Astrocyte (in vitro differentiated cells and primary cell): ENCODE results near the gene CNTNAP2. TPM values are rescaled to one million over a fixed set of nuclear protein-coding genes. Genes with fewer than 3 reads are reported as not detected.

Experiments used
- DNase-seq: peaks from one replicate; pipeline ENCODE4 v3.0.0-alpha.2; 2010; ENCODE audit warnings: low read depth
- FAIRE-seq: peaks from 2 replicates; lab custom pipeline; 2011; peaks lifted over from hg19 to GRCh38; lab: Jason Lieb, UNC
- H2AFZ ChIP-seq: 2 replicates; pipeline ENCODE4 v1.6.0; 2012; ENCODE audit warnings: low read depth, low read length, inconsistent platforms
- H3K27ac ChIP-seq: 2 replicates; pipeline ENCODE4 v1.5.1; 2011; ENCODE audit warnings: low read depth, low read length, inconsistent platforms
- H3K27me3 ChIP-seq: 2 replicates; pipeline ENCODE4 v1.6.0; 2011; ENCODE audit warnings: low read length, inconsistent platforms; ENCODE audit not compliant: insufficient read depth
- H3K36me3 ChIP-seq: 2 replicates; pipeline ENCODE4 v1.5.1; 2011; ENCODE audit warnings: low read length, inconsistent platforms; ENCODE audit not compliant: insufficient read depth
- H3K4me1 ChIP-seq: 2 replicates; pipeline ENCODE4 v1.5.1; 2011; ENCODE audit warnings: low read length, inconsistent platforms; ENCODE audit not compliant: insufficient read depth
- H3K4me2 ChIP-seq: 2 replicates; pipeline ENCODE4 v1.6.0; 2012; ENCODE audit warnings: low read length, inconsistent platforms
- H3K4me3 ChIP-seq: 2 replicates; pipeline ENCODE4 v1.5.1; 2011; ENCODE audit warnings: low read depth, mild to moderate bottlenecking, low read length, inconsistent platforms; ENCODE audit not compliant: insufficient read depth
- H3K79me2 ChIP-seq: 2 replicates; pipeline ENCODE4 v1.6.0; 2012; ENCODE audit warnings: mild to moderate bottlenecking, low read length, inconsistent platforms; ENCODE audit not compliant: insufficient read depth
- H3K9ac ChIP-seq: 2 replicates; pipeline ENCODE4 v1.6.0; 2012; ENCODE audit warnings: mild to moderate bottlenecking, low read length, inconsistent platforms
- H3K9me3 ChIP-seq: 2 replicates; pipeline ENCODE4 v1.5.1; 2012; ENCODE audit warnings: low read depth, mild to moderate bottlenecking, low read length, inconsistent platforms; ENCODE audit not compliant: insufficient read depth
- H4K20me1 ChIP-seq: 2 replicates; pipeline ENCODE4 v1.6.0; 2012; ENCODE audit warnings: low read length, inconsistent platforms; ENCODE audit not compliant: insufficient read depth
- H3K27ac Mint-ChIP-seq: one replicate; pipeline ENCODE4 v1.8.0; 2021; ENCODE audit warnings: mild to moderate bottlenecking, mixed read lengths; ENCODE audit not compliant: unreplicated experiment
- H3K27me3 Mint-ChIP-seq: one replicate; pipeline ENCODE4 v1.8.0; 2021; ENCODE audit warnings: low read depth, mixed read lengths; ENCODE audit not compliant: unreplicated experiment
- H3K36me3 Mint-ChIP-seq: one replicate; pipeline ENCODE4 v1.8.0; 2021; ENCODE audit warnings: low read depth, mixed read lengths; ENCODE audit not compliant: unreplicated experiment
- H3K4me1 Mint-ChIP-seq: one replicate; pipeline ENCODE4 v1.8.0; 2021; ENCODE audit warnings: low read depth, mixed read lengths; ENCODE audit not compliant: unreplicated experiment
- H3K4me3 Mint-ChIP-seq: one replicate; pipeline ENCODE4 v1.8.0; 2021; ENCODE audit warnings: mild to moderate bottlenecking, moderate library complexity, mixed read lengths; ENCODE audit not compliant: unreplicated experiment
- H3K9me3 Mint-ChIP-seq: one replicate; pipeline ENCODE4 v1.8.0; 2021; ENCODE audit warnings: mild to moderate bottlenecking, mixed read lengths; ENCODE audit not compliant: unreplicated experiment
- EZH2 ChIP-seq: IDR thresholded peaks from 2 replicates; pipeline ENCODE4 v1.6.1; 2012; ENCODE audit warnings: mild to moderate bottlenecking, low read length, inconsistent platforms; ENCODE audit not compliant: insufficient read depth
- total RNA-seq: library from RNA; stranded (reverse); gene quantifications from 2 replicates; pipeline ENCODE4 v1.2.1, GENCODE V29; 2021
- TF ChIP-seq, protein P1 (sequence below): IDR thresholded peaks from 2 replicates; pipeline ENCODE4 v1.5.1; 2011; ENCODE audit warnings: low read depth, mild to moderate bottlenecking, inconsistent platforms, low read length, moderate library complexity; ENCODE audit not compliant: insufficient read depth

The CNTNAP2 gene
- total RNA-seq, 1 donor from 2014 or later, result 20.0 TPM

GRCh38 chr7:148211740-148212151 lies 2095.1 kb downstream of the CNTNAP2 start:
- Histone ChIP-seq H3K9ac (no peak overlapping the region), H3K27ac (no peak overlapping the region), H2AFZ (no peak overlapping the region), H4K20me1 (no peaks in the 10 kb centered on the region), H3K27me3 (no peaks in the 10 kb centered on the region), H3K79me2 (no peaks in the 10 kb centered on the region), H3K4me1 (no peaks in the 10 kb centered on the region), H3K4me3 (no peak overlapping the region), H3K4me2 (no peak overlapping the region), H3K36me3 (no peaks in the 10 kb centered on the region), H3K9me3 (no peaks in the 10 kb centered on the region)
- Mint-ChIP-seq H3K9me3 (peaks cover under 1% of the 10 kb centered on the region), H3K27ac (no peak overlapping the region), H3K36me3 (no peaks in the 10 kb centered on the region), H3K27me3 (peaks cover 8% of the 10 kb centered on the region), H3K4me1 (no peaks in the 10 kb centered on the region), H3K4me3 (no peak overlapping the region)
- DNase-seq (no peak), FAIRE-seq (no peak)
- TF ChIP-seq EZH2, result no peak
- TF ChIP-seq, protein P1, sequence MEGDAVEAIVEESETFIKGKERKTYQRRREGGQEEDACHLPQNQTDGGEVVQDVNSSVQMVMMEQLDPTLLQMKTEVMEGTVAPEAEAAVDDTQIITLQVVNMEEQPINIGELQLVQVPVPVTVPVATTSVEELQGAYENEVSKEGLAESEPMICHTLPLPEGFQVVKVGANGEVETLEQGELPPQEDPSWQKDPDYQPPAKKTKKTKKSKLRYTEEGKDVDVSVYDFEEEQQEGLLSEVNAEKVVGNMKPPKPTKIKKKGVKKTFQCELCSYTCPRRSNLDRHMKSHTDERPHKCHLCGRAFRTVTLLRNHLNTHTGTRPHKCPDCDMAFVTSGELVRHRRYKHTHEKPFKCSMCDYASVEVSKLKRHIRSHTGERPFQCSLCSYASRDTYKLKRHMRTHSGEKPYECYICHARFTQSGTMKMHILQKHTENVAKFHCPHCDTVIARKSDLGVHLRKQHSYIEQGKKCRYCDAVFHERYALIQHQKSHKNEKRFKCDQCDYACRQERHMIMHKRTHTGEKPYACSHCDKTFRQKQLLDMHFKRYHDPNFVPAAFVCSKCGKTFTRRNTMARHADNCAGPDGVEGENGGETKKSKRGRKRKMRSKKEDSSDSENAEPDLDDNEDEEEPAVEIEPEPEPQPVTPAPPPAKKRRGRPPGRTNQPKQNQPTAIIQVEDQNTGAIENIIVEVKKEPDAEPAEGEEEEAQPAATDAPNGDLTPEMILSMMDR, result no peak

- H3K27me3 ChIP-seq, result no peaks in the 10 kb centered on the region
- H3K4me2 ChIP-seq, result no peak overlapping the region
- H3K4me3 ChIP-seq, result no peak overlapping the region
- no peak overlapping the region for H3K9ac ChIP-seq
- no peaks in the 10 kb centered on the region for H3K4me1 ChIP-seq
- Mint-ChIP-seq H3K27ac (no peak overlapping the region), H3K4me1 (no peaks in the 10 kb centered on the region), H3K9me3 (peaks cover 5% of the 10 kb centered on the region), H3K4me3 (no peak overlapping the region), H3K27me3 (peaks cover 8% of the 10 kb centered on the region), H3K36me3 (no peaks in the 10 kb centered on the region)
- TF ChIP-seq, protein P1, result no peak
- TF ChIP-seq EZH2, result no peak
- no peaks in the 10 kb centered on the region for H3K79me2 ChIP-seq
- H2AFZ ChIP-seq, result no peak overlapping the region
- H3K9me3 ChIP-seq, result no peaks in the 10 kb centered on the region
- H3K36me3 ChIP-seq, result no peaks in the 10 kb centered on the region
- H3K27ac ChIP-seq, result no peak overlapping the region
- DNase-seq (no peak), FAIRE-seq (no peak)
- H4K20me1 ChIP-seq, result no peaks in the 10 kb centered on the region
Observed at GRCh38 chr7:148212731-148213130, 2096.1 kb downstream of the CNTNAP2 start.

DNA sequence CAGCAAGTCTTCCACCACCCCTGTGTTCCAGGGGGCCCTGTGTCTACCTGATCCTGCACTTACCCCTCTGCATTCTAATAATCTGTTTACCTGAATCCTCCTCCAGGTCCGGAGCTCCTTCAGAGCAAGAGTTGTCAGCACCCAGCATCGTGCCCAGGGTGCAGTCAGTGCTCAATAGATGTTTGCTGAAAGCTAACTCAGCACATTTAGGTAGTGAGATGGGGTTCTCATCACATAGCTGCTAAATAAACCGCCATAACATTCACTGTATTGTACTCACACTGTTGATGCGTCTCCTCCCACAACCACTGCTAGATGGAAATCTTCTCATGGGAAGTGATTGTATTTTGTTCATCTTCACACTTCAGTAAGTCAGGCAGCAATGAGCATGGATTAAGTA lies 2097.5 kb downstream of the CNTNAP2 start:
- TF ChIP-seq, protein P1, result no peak
- no peak for TF ChIP-seq EZH2
- no peak overlapping the region for H3K4me3 ChIP-seq
- H3K27me3 ChIP-seq, result no peaks in the 10 kb centered on the region
- H3K9me3 ChIP-seq, result no peaks in the 10 kb centered on the region
- Mint-ChIP-seq H3K27ac (no peak overlapping the region), H3K4me3 (no peak overlapping the region), H3K36me3 (no peaks in the 10 kb centered on the region), H3K9me3 (peaks cover 5% of the 10 kb centered on the region), H3K27me3 (peaks cover 8% of the 10 kb centered on the region), H3K4me1 (no peaks in the 10 kb centered on the region)
- H2AFZ ChIP-seq, result no peak overlapping the region
- H3K27ac ChIP-seq, result no peak overlapping the region
- no peak overlapping the region for H3K9ac ChIP-seq
- H3K36me3 ChIP-seq, result no peaks in the 10 kb centered on the region
- FAIRE-seq (no peak), DNase-seq (no peak)
- H3K4me2 ChIP-seq, result no peak overlapping the region
- no peaks in the 10 kb centered on the region for H4K20me1 ChIP-seq
- no peaks in the 10 kb centered on the region for H3K79me2 ChIP-seq
- H3K4me1 ChIP-seq, result no peaks in the 10 kb centered on the region
